Renal cortex interstitium (tissue), 15 donors: ENCODE results near the gene OR6B3. TPM values are rescaled to one million over a fixed set of nuclear protein-coding genes. Genes with fewer than 3 reads are reported as not detected.

Experiments used
- DNase-seq, 11 donors: peaks; one replicate each; pipeline ENCODE4 v3.0.0-alpha.2; 2013; ENCODE audit warnings: low read depth in 9 of 11, low spot score in 4 of 11; ENCODE audit errors: extremely low read depth in 1 of 11
- long read RNA-seq, 16 experiments: transcript quantifications; one replicate each; lab custom pipeline, GENCODE V29; 2026
- polyA plus RNA-seq, 3 donors: library from polyadenylated mRNA; unstranded; fragments of 120-200 nt; gene quantifications; one replicate each; pipeline ENCODE4 v1.2.1, GENCODE V29; 2013; ENCODE audit not compliant: insufficient read length in 3 of 3

The OR6B3 gene
- not detected for polyA plus RNA-seq
- long read RNA-seq, donor 1 = 0 reads
- long read RNA-seq, donor 2, partial matches to known transcripts = 0 of 1 reads
- long read RNA-seq, donor 2, other reads (novel, unspliced or antisense) = 0 of 1 reads
- long read RNA-seq, donor 3 = 0 reads
- long read RNA-seq, donor 4 = 0 reads
- long read RNA-seq, donor 5 = 0 reads
- long read RNA-seq, donor 6 = 0 reads
- long read RNA-seq, donor 7 = 0 reads
- long read RNA-seq, donor 8 = 0 reads
- long read RNA-seq, donor 9 = 0 reads
- long read RNA-seq, donor 10 = 0 reads
- long read RNA-seq, donor 11 = 0 reads
- long read RNA-seq, donor 12 = 0 reads
- long read RNA-seq, donor 13 = 0 reads
- long read RNA-seq, donor 14 = 0 reads
- long read RNA-seq, donor 15 = 0 reads
- long read RNA-seq, donor 16 = 0 reads

- DNase-seq = no peak
Observed at GRCh38 chr2:240053173-240054155, at the start of gene OR6B3. TSS of gene OR6B3 (minus strand) at chr2:240053521.

- DNase-seq = no peak
Observed at GRCh38 chr2:240098349-240098748, 45.0 kb upstream of the OR6B3 start.

GRCh38 chr2:240095556-240096523, 42.5 kb upstream of the OR6B3 start:
- peak in 1 of 11 donors; percentile 9 for DNase-seq

DNA sequence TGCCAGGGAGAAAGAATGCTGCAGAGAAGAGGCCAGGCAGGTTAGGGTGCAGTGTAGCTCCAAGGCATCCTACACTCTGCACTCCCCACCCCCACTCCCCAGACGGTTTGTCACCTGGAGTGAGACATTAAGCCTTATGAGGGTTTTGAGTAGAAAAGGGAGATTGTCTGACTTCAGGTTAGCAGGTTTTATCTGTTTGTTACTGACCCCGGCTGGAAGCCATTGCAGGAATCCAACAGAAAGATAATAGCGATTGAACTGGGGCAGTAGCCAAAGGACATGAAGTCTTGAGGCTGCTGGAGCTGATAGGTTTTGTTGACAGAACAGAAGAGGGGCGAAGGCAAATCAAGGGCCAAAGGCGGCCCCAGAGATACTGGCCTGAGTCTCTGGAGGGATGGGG, 36.0 kb upstream of the OR6B3 start:
- DNase-seq = no peak

DNA sequence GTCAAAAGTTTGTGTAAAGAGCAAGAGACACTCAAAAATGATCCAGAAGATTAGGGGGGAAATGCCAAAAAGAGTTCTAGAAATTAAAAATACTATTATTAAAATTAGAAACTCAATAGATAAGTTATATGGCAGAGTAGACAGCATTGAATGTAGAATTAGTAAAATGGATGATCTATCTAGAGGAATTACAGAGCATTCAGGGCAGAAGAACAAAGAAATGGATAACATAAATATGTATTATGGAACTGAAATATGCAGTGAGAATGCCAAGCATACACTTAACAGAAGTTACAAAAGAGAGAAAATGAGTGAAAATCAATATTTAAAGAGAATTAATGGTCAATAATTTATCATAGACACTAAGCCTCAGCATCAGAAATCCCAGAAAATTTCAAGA, 33.2 kb upstream of the OR6B3 start:
- DNase-seq = no peak

DNA sequence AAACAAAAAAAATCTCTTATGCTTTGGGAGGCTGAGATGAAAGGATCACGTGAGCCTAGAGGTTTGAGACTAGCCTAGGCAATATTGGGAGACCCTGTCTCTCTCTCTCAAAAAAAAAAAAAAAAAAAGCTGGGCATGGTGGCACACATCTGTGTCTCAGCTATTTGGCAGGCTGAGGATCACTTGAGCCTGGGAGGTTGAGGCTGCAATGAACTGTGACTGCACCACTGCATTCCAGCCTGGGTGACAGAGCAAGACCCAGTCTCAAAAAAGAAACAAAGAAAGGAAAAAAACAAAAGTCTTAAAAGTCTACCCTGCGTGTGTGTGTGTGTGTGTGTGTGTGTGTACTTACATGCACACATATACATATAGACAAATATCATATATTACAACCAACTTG, 25.3 kb upstream of the OR6B3 start:
- DNase-seq = no peak

GRCh38 chr2:240077442-240077841, 24.1 kb upstream of the OR6B3 start:
- no peak for DNase-seq

DNA sequence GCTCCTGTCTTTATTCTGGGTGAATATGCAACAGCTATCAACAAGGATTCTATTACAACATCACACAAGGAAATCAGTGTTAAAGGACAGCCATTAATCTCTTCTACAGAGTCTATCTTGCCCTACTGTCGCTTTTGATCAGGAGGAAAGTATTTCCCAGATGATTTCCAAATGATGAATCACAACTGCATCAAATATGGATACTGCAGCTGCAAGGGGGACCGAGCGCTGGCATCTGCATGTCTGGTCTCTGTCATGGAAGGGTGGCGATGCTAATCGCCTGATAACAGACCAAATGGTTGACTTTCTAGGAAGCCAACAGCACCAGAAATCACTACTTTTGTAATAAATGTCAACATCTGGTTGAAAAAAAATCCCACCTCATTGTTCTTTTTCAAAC, 21.2 kb upstream of the OR6B3 start:
- DNase-seq = no peak

DNA sequence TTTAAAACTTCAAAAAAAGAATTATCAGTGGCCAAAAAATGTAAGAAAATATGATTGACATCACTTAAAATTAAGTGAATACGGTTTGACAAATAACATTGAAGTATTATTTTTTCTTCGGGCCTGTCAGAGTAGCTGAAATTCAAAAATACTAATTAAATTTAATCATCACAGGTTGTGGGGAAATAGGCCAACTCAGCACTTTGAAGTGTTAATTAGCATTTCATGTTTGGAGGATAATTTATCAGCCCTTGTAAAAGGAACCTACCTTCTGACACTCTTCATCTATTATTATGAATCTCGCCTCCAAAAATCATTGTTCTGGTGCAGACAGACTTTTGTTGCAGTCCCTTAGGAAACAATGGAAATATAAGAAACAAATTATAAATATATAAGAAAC, 17.6 kb upstream of the OR6B3 start:
- DNase-seq = no peak

DNA sequence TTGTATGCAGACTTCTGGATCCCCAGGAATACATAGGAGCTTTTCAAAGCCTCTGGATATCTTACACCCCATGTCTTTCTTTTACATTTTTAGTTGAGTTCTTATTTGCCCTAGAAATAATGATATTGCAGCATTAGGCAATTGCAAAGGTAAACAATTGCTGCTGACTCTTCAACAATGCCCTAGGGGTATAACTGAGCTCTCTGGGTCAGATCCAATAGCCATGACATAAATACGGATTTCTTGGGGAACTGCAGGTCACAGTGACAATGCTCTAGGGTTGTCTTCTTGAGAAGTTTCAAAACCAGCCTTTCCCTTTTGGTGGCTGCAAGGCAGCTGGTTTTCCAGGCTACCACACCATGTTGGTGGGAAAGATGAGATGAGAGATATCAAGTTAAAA, 16.5 kb upstream of the OR6B3 start:
- DNase-seq = no peak

DNA sequence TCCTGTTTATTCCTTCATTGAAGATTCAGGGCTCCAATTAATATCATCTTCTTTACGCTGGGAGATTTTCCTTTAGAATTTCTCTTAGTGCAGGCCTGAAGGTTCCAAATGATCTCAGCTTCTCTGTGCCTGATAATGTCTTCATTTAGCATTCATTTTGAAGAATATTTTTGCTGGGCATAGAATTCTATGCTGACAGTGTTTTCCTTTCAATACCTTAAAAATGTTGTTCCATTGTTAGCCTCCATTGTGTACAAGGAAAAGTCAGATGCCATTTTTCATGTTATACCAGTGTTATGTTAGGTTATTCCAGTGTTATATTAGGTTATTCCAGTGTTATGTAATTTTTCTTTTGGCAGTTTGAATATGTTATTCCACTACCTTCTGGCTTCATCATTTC, 14.9 kb upstream of the OR6B3 start:
- no peak for DNase-seq

GRCh38 chr2:240066489-240066888, 13.2 kb upstream of the OR6B3 start:
- DNase-seq = no peak

DNA sequence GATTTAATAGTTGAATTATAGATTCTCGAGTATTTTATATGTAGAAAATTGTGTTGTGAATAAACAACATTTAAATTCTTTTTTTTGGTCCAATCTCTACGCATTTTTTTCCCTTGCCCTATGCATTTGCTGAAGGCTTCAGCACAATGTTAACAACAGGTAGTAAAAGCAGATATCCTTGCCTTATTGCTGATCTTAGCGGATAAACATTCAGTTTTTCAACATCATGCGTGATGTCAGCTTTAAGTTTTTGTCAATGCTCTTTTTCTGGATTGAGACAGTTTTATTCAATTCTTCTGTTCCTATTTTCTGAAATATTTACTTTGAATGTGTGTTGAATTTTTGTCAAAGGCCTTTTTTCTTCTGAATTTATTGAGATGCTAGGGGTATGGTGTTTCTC, 11.6 kb upstream of the OR6B3 start:
- no peak for DNase-seq

DNA sequence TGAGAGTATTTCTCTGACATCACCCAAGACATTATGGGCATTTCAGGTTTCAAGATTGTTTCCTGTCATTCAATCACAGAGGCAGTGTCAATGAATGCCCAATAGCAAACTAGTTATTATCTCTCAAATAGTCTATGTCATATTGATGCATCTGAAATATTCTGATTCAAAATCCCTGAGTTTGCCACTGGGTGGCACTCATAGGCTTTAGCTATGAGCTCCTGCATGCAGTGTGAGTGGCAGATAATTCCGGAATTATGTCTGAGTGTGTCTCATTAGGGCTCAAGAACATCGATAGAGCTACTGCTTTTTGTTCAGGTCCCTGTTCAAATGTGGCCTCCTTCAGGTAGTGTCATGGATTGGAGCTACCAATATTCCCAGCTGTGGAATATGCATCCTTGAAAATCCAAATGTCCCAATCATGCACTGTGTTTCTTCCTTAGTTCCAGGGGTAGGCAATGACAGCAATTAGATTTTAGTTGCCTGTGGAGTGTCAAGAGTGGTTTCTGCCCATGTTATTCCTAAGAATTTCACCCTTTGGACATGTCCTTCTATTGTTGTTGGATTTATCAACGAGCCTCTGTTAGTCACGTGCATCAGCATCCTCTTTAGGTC, 7.8 kb upstream of the OR6B3 start:
- peak in 10 of 11 donors; percentile 9 to 36 (median 20) for DNase-seq

- no peak for DNase-seq
Observed at GRCh38 chr2:240056678-240057077, 3.4 kb upstream of the OR6B3 start.

GRCh38 chr2:240055177-240055917, 2.0 kb upstream of the OR6B3 start:
- no peak for DNase-seq

DNA sequence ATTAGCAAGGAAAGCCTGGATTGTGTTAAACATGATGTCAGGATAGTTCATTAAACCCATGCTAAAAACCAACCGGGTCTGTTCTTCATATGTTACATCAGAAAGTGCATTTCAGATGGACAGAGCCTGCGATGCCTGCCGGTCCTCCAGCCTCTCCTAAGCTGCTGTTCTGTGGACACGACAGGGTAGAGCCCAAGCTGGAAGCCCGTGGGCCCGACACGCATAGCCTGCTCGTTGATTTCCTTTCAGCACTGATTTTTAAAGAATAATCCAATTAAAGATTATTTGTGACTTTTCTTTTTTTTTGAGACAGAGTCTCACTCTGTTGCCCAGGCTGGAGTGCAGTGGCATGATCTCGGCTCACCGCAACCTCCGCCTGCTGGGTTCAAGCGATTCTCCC, 797 bp downstream of the OR6B3 start:
- DNase-seq = no peak

GRCh38 chr2:240051697-240052096, 1.6 kb downstream of the OR6B3 start:
- DNase-seq = no peak
